Activated T-cell treated with anti-CD3 and anti-CD28 coated beads, Interleukin-2, amount 50 U/mL, for 72 hours (primary cell): ENCODE results near the gene RFFL. TPM values are rescaled to one million over a fixed set of nuclear protein-coding genes. Genes with fewer than 3 reads are reported as not detected.
"Not testable (repeated sequence)": the region's sequence is repeated elsewhere in the genome, so short reads cannot be mapped to it uniquely, and the experiment has no call there.

ENCODE experiments used
- ATAC-seq, 2 donors: fragments of 150-1000 bp; cut with Tn5 transposase; replicated peaks in 1 of 2; 2 replicates each; pipeline ENCODE4 v1.10.0; 2021; ENCODE audit warnings: moderate library complexity in 2 of 2, mild to moderate bottlenecking in 1 of 2
- DNase-seq, 2 donors: peaks; one replicate each; pipeline ENCODE4 v3.0.0; 2021 to 2022; ENCODE audit warnings: mixed read lengths in 1 of 2
- H3K27ac Mint-ChIP-seq: one replicate; pipeline ENCODE4 v1.8.0; 2022; ENCODE audit warnings: mild to moderate bottlenecking, moderate library complexity, mixed read lengths
- H3K27me3 Mint-ChIP-seq: one replicate; pipeline ENCODE4 v1.8.0; 2022; ENCODE audit warnings: low read depth, mixed read lengths
- H3K36me3 Mint-ChIP-seq, 2 donors: one replicate each; pipeline ENCODE4 v1.8.0; 2022; ENCODE audit warnings: mixed read lengths in 2 of 2, mild to moderate bottlenecking in 1 of 2; ENCODE audit not compliant: insufficient read depth in 2 of 2
- H3K4me1 Mint-ChIP-seq: one replicate; pipeline ENCODE4 v1.8.0; 2022; ENCODE audit warnings: low read depth, mixed read lengths
- H3K4me3 Mint-ChIP-seq, 2 donors: one replicate each; pipeline ENCODE4 v1.8.0; 2022; ENCODE audit warnings: mild to moderate bottlenecking in 2 of 2, mixed read lengths in 2 of 2, moderate library complexity in 2 of 2
- H3K9me3 Mint-ChIP-seq, 2 donors: one replicate each; pipeline ENCODE4 v1.8.0; 2022; ENCODE audit warnings: mixed read lengths in 2 of 2
- total RNA-seq, 2 donors: library from RNA; stranded (reverse); gene quantifications; one replicate each; pipeline ENCODE4 v1.2.3, GENCODE V29; 2022

The RFFL gene
- total RNA-seq: 10 to 100 TPM; 47.7 to 50.0 TPM

GRCh38 chr17:35063514-35064223 is at the start of gene RFFL:
TSS of gene RFFL (minus strand) at chr17:35063707. CDS start at chr17:35026553, 37,154 bp downstream.
- Mint-ChIP-seq H3K36me3 (peaks cover 14 to 18% of the 10 kb centered on the region in 2 donors), H3K9me3 (no peaks in the 10 kb centered on the region), H3K4me1 (peaks cover 69% of the 10 kb centered on the region), H3K27ac (peak within 1 kb of the TSS; percentile 85), H3K4me3 (peak within 1 kb of the TSS; percentile 58 to 62), H3K27me3 (no peaks in the 10 kb centered on the region)
- ATAC-seq: peak; percentile 98
- peak; percentile 88 to 94 for DNase-seq

- peaks cover 2 to 11% of the 10 kb centered on the region in 2 donors for H3K36me3 Mint-ChIP-seq
- H3K4me1 Mint-ChIP-seq, H3K9me3 Mint-ChIP-seq, H3K27ac Mint-ChIP-seq, DNase-seq, ATAC-seq, H3K4me3 Mint-ChIP-seq, H3K27me3 Mint-ChIP-seq: not testable (repeated sequence)
Measured at GRCh38 chr17:35110791-35111190, 47.3 kb upstream of the RFFL start.

- ATAC-seq: no peak
- no peak overlapping the region for H3K4me3 Mint-ChIP-seq
- no peak for DNase-seq
- peaks cover 0 to 23% of the 10 kb centered on the region in 2 donors for H3K36me3 Mint-ChIP-seq
- no peaks in the 10 kb centered on the region for H3K27me3 Mint-ChIP-seq
- peak overlapping the region; percentile 75 for H3K27ac Mint-ChIP-seq
- H3K9me3 Mint-ChIP-seq: no peaks in the 10 kb centered on the region
- no peaks in the 10 kb centered on the region for H3K4me1 Mint-ChIP-seq
Measured at GRCh38 chr17:35104844-35105450, 41.4 kb upstream of the RFFL start.

GRCh38 chr17:35103271-35103670 is 39.8 kb upstream of the RFFL start:
- no peaks in the 10 kb centered on the region for H3K4me1 Mint-ChIP-seq
- H3K4me3 Mint-ChIP-seq: no peak overlapping the region
- DNase-seq (no peak), ATAC-seq (no peak)
- peaks cover 4 to 27% of the 10 kb centered on the region in 2 donors for H3K36me3 Mint-ChIP-seq
- H3K27ac Mint-ChIP-seq: no peak overlapping the region
- H3K27me3 Mint-ChIP-seq: no peaks in the 10 kb centered on the region
- no peaks in the 10 kb centered on the region for H3K9me3 Mint-ChIP-seq

GRCh38 chr17:35101725-35102124 is 38.2 kb upstream of the RFFL start:
- no peak for DNase-seq
- H3K4me1 Mint-ChIP-seq: no peaks in the 10 kb centered on the region
- H3K27me3 Mint-ChIP-seq: no peaks in the 10 kb centered on the region
- H3K4me3 Mint-ChIP-seq: no peak overlapping the region
- no peak overlapping the region for H3K27ac Mint-ChIP-seq
- no peaks in the 10 kb centered on the region for H3K9me3 Mint-ChIP-seq
- peaks cover 4 to 27% of the 10 kb centered on the region in 2 donors for H3K36me3 Mint-ChIP-seq
- ATAC-seq: peak in 1 of 2 donors; percentile 35

GRCh38 chr17:35101036-35101435 is 37.5 kb upstream of the RFFL start:
- peaks cover 4 to 20% of the 10 kb centered on the region in 2 donors for H3K36me3 Mint-ChIP-seq
- H3K4me1 Mint-ChIP-seq: no peaks in the 10 kb centered on the region
- H3K27me3 Mint-ChIP-seq: no peaks in the 10 kb centered on the region
- no peak overlapping the region for H3K4me3 Mint-ChIP-seq
- ATAC-seq: no peak
- H3K27ac Mint-ChIP-seq: no peak overlapping the region
- no peak for DNase-seq
- H3K9me3 Mint-ChIP-seq: no peaks in the 10 kb centered on the region

- Mint-ChIP-seq H3K4me1 (peaks cover 3% of the 10 kb centered on the region), H3K9me3 (no peaks in the 10 kb centered on the region), H3K36me3 (peaks cover 4 to 19% of the 10 kb centered on the region in 2 donors), H3K27me3 (no peaks in the 10 kb centered on the region), H3K27ac (no peak overlapping the region), H3K4me3 (no peak overlapping the region)
- no peak for DNase-seq
- no peak for ATAC-seq
Measured at GRCh38 chr17:35099908-35100307, 36.4 kb upstream of the RFFL start.

GRCh38 chr17:35097776-35098175 is 34.3 kb upstream of the RFFL start:
- DNase-seq (no peak), ATAC-seq (no peak)
- H3K9me3 Mint-ChIP-seq: no peaks in the 10 kb centered on the region
- peaks cover 4 to 16% of the 10 kb centered on the region in 2 donors for H3K36me3 Mint-ChIP-seq
- no peak overlapping the region for H3K4me3 Mint-ChIP-seq
- no peaks in the 10 kb centered on the region for H3K27me3 Mint-ChIP-seq
- H3K4me1 Mint-ChIP-seq: peaks cover 5% of the 10 kb centered on the region
- no peak overlapping the region for H3K27ac Mint-ChIP-seq

- H3K4me1 Mint-ChIP-seq: peaks cover 12% of the 10 kb centered on the region
- peaks cover 4 to 7% of the 10 kb centered on the region in 2 donors for H3K36me3 Mint-ChIP-seq
- ATAC-seq: no peak
- no peaks in the 10 kb centered on the region for H3K9me3 Mint-ChIP-seq
- H3K27me3 Mint-ChIP-seq: no peaks in the 10 kb centered on the region
- H3K4me3 Mint-ChIP-seq: no peak overlapping the region
- DNase-seq: no peak
- no peak overlapping the region for H3K27ac Mint-ChIP-seq
Measured at GRCh38 chr17:35095741-35096140, 32.2 kb upstream of the RFFL start.

GRCh38 chr17:35094902-35095301 is 31.4 kb upstream of the RFFL start:
- no peaks in the 10 kb centered on the region for H3K27me3 Mint-ChIP-seq
- ATAC-seq (peak; percentile 36 to 71), DNase-seq (no peak)
- no peak overlapping the region for H3K4me3 Mint-ChIP-seq
- no peaks in the 10 kb centered on the region for H3K9me3 Mint-ChIP-seq
- peaks cover 20% of the 10 kb centered on the region for H3K4me1 Mint-ChIP-seq
- H3K36me3 Mint-ChIP-seq: peaks cover 4% of the 10 kb centered on the region in 2 donors
- H3K27ac Mint-ChIP-seq: no peak overlapping the region

GRCh38 chr17:35090707-35091106 is 27.2 kb upstream of the RFFL start:
- Mint-ChIP-seq H3K4me1 (peaks cover 47% of the 10 kb centered on the region), H3K27ac (peak overlapping the region; percentile 91), H3K4me3 (peak overlapping the region; percentile 23 to 91)
- ATAC-seq, H3K36me3 Mint-ChIP-seq, H3K9me3 Mint-ChIP-seq, DNase-seq, H3K27me3 Mint-ChIP-seq: not testable (repeated sequence)

- H3K9me3 Mint-ChIP-seq: no peaks in the 10 kb centered on the region
- H3K27ac Mint-ChIP-seq: peak overlapping the region; percentile 91
- H3K36me3 Mint-ChIP-seq: peaks cover 2 to 4% of the 10 kb centered on the region in 2 donors
- no peaks in the 10 kb centered on the region for H3K27me3 Mint-ChIP-seq
- DNase-seq (peak; percentile 45 to 67), ATAC-seq (peak; percentile 32 to 39)
- H3K4me3 Mint-ChIP-seq: peak overlapping the region; percentile 82 to 91
- peaks cover 52% of the 10 kb centered on the region for H3K4me1 Mint-ChIP-seq
Measured at GRCh38 chr17:35089586-35090296, 26.2 kb upstream of the RFFL start.
